Dedifferentiated amniotic fluid mesenchymal stem cell (primary cell): ENCODE results near the gene C19orf85.
A peak's percentile ranks its signal among the peaks of the same experiment; 100 is the strongest.
"Not testable (repeated sequence)": the region's sequence is repeated elsewhere in the genome, so short reads cannot be mapped to it uniquely, and the experiment has no call there.

Experiments
- DNase-seq: peaks from one replicate; pipeline ENCODE4 v3.0.0-alpha.2; 2016; ENCODE audit errors: extremely low spot score

C19orf85 gene

DNA sequence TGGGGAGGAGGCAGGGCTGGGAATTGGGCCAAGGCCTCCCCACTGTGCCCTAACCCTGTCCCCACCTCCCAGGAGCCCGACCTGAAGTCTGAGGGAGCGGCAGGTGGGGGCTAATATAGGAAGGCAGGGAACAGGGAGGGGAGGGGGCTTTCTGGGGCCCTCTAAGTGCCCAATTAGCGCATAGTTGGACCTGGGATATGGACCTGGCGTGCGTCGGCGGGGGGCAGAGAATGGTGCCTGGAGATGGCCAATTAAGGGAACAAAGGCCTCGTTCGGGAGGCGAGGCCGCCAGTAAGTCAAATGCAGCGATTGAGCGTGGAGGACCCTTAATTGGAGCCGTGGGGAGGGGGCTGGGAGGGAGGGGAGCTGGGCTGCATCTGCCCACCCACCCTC, at the start of gene C19orf85:
C19orf85 (minus strand) TSS at position 90 of the 393 bp plus-strand sequence. CDS start 197 bp downstream, outside the sequence.
- no peak for DNase-seq

DNA sequence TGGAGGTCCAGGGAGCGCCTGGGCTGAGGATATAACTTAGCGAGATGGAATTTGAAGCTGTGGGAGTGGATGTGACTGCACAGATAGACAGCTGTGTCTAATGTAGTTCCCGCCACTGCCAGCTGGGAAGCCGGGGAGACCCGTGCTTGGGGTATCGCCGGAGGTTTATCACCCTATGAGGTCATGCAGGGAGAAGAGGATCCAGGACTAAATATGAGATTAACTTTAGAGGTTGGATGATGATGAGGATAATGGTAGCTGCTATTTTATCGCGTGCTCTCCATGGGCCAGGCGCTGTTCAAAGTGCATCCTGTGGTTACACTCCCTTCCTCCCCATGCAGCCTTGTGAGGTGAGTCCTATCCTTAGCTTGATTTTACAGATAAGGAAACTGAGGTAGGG, 43.6 kb upstream of the C19orf85 start:
- no peak for DNase-seq

DNA sequence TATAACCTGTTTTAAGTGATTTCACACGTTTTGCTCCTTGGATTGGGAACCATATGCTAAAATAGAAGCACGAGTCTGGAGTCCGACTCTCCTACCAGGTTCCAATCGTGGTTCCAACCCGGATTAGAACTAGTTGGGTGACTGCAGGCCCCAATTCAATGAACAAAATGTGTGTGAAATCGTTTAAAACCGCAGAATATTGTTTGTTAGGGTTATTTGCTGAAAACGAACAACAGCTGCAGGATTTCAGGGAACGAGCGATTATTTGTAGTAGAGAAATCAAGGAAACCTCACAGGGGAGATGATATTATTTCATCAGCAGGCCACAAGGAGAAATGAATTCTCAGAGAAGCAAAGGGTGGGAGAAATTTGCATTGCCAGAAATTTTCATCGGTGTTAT, 40.4 kb upstream of the C19orf85 start:
- no peak for DNase-seq

DNA sequence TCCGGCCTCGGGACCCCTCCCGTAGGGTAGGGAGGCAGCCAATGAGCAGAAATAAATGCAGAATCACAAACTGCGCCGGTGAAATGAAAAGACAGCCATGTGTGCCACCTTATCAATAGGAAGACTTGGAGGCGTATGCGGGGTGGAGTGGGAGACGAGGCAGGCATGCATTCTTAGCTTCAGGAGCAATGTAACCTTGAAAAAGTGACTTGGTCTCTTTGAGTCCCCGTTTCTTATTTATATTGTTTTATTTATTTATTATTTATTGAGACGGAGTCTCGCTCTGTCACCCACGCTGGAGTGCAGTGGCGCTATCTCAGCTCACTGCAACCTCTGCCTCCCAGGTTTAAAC, 39.7 kb upstream of the C19orf85 start:
- no peak for DNase-seq

DNA sequence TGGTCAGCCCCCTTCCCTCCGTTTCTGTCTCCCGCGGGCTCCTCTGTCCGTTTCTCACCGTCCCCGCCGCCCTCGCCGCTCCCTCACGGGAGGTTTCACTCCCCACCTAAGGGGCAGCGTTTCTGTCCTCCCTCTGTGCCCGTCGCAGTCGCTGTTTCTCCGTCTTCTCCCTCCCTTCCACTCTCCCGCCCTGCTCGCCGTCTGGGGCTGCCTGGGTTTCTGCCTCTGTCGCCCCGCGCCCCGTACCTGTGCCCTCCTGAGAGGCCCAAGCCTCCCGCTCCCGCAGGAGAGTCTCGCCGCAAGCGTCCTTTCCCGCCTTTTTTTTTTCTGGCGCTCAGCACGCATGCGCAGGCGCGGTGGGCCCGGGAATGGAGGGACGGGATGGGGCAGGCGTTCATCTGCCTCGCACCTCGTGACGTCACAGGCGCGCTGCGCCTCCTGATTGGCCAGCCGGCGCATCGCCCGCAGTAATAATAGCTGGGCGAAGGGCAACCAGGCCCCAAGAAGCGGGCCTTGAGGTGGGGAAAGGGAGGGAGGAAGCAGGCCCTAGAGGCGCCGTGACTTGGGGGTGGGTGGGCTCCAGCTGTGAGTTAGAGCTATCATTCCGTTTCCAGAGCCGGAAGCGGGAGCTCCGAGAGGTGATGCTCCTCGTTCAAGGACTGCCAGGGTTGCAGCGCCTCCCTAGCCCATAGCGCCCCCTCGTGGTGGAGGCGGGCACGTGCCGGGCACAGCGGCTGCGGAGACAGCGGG, 39.1 kb upstream of the C19orf85 start:
- peak; percentile 82 for DNase-seq

DNA sequence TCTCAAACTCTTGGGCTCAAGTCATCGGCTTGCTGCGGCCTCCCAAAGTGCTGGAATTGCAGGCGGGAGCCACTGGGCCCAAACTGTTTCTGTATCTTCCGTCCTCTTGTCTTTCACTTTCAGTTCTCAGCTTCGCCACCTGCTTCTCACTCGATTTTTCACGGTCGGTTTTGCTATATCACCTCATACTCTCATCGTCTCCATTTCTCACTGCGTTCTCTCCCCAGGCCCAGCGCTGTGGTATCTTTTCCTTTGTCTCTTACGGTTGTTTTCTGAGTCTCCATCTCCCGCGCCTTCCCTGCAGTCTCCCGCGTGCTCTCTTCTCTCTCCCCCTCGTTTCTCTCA, 38.6 kb upstream of the C19orf85 start:
- no peak for DNase-seq

DNA sequence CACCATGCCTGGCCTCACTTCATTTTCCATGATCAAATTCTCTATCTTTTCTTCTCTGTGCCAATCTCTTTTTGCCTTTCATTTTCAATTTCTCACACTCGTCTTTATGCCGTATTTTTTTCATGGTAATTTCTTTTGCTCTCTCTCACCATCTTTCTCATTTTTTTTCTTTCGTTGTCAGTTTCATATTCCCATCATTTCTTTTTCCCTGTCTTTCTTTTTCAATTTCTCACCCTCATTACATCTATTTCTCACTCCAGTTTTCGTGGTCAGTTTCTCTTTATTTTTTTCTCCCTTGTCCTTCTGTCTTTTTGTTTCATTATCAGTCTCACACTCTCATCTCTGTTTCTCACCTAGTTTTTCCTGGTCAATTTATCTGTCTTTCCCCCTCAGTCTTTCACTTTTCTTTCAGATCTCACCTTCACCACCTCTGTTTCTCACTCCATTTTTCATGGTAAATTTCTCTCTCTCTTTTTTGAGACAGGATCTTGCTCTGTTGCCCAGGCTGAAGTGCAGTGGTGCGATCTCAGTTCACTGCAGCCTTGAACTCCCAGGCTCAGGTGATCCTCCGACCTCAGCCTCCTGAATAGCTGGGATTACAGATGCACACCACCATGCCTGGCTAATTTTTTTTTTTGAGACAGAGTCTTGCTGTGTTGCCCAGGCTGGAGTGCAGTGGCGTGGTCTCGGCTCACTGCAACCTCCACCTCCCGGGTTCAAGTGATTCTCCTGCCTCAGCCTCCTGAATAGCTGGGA, 37.8 kb upstream of the C19orf85 start:
- DNase-seq = no peak

DNA sequence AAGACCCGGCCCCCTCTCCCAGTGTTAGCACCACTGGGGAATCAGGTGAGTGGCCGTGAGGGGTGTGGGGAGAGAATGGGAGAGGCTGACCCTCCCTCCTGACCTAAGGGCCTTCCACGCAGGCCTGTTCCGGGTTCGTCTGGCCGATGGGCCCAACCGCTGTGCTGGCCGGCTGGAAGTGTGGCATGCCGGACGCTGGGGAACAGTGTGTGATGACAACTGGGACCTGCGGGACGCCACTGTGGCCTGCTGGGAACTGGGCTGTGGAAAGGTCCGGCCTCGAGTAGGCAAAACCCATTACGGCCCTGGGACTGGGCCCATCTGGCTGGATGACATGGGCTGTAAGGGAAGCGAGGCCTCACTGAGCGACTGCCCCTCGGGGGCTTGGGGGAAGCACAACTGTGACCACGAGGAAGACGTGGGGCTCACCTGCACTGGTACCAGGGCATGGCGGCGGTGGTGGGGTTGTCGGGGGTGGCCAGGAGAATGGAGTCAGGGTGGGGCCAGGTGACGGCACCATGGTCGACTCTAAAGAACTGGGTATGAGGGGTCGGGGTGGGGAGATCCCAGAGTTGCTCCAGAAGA, 35.9 kb upstream of the C19orf85 start:
- no peak for DNase-seq

DNA sequence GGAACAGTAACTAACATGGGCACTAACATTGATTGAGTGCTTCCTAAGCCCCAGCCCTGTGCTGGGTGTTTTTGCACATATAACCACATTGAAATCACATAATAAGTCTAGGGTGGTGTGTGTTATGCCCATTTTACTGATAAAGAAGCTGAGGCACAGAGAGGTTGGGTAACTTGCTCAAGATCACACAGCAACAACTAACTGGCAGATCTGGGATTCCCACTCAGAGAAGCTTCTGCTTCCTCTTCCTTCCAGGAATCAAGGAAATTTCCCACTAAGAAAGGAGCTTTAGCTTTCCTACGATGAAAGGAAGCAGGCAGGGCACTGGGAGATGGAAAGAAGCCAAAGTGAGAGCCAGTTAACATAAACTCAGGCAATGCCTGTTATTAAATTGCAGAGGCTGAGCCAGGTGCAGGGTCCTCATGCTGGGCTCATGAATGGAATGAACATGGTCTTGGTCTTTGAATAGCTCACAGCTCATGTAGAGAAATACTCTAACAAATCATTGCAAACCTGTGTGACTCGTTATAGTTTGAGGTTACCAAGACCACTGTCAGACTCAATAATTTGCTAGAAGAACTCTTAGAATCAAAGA, 33.8 kb upstream of the C19orf85 start:
- DNase-seq = no peak

DNA sequence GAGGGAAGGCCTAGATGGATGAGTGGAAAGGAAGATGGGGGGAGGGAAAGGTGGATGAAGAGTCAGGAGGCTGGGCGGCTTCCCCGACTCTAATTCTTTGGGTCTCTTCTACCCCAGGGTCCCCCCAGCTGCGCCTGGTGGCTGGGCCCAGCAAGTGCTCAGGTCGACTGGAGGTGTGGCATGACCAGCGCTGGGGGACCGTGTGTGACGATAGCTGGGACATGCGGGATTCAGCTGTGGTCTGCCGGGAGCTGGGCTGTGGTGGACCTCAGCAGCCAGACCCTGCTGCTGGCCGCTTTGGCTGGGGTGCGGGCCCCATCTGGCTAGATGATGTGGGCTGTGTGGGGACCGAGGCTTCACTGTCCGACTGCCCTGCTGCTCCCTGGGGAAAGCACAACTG, 33.2 kb upstream of the C19orf85 start:
- DNase-seq = no peak

DNA sequence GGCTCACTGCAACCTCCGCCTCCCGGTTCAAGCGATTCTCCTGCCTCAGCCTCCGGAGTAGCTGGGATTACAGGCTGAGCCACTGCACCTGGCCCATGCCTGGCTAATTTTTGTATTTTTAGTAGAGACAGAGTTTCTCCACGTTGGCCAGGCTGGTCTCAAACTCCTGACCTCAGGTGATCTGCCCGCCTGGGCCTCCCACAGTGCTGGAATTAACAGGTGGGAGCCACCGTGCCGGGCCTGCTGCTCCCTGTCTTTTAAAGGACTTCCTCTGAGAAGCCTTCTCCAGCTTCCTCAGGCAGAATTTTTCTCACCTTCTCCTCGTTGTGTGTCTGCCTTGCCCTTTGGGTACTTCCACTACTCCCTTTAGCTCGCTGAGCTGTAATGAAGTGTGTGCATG, 32.3 kb upstream of the C19orf85 start:
- not testable (repeated sequence) for DNase-seq

DNA sequence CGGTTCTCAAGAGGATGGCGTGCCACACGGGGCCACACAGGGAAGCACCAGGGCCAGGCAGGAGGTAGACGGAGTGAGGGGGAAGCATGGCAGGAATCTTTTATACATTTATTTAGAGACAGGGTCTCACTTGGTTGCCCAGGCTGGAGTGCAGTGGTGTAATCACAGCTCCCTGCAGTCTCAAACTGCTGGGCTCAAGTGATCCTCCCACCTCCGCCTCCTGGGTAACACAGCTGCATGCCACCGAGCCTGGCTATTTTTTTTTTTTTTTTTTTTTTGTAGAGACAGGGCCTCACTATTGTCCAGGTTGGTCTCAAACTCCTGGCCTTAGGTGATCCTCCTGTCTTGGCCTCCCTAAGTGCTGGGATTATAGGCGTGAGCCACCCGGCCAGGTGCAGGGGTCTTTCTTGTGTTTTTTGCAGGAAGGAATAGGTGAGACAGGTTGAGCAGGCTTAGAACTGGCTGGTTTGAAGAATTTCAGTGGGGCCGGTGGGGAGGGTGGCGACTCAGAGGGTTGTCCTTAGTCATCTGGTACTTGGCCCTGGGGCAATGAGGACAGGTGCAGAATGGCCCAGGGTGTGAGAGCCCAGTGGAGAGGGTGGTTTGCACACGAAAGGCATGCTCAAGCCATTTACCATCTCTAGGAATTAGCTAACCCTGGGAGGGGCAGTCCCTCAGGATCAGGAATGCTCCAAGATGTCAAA, 31.2 kb upstream of the C19orf85 start:
- no peak for DNase-seq

DNA sequence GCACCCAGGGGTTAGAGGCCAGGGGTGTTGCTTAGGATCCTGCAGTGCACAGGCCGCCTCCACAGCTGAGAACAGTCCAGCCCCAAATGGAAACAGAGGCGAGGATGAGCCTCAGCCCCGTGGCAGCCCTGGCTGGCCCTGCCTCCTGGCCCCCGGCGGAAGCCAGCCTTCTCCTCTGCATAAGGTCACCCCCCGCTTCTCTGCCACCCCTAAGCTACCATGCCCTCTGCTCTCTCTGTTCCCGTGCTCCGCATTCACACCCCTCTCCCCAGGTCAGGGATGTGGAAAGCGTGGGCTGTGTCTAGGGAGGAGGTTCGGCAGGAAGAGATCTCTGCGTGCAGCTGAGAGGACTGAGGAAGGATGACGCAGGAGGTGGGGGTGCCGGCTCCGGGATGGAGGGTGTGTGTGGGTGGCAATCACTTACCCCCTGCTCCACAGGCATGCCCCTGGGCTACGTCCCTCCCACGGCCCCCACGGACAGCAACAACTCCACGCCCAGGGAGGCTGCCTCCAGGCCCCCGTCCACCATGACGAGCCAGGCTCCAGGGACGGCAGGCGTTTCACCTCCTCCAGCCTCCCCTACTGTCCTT, 29.7 kb upstream of the C19orf85 start:
- no peak for DNase-seq

DNA sequence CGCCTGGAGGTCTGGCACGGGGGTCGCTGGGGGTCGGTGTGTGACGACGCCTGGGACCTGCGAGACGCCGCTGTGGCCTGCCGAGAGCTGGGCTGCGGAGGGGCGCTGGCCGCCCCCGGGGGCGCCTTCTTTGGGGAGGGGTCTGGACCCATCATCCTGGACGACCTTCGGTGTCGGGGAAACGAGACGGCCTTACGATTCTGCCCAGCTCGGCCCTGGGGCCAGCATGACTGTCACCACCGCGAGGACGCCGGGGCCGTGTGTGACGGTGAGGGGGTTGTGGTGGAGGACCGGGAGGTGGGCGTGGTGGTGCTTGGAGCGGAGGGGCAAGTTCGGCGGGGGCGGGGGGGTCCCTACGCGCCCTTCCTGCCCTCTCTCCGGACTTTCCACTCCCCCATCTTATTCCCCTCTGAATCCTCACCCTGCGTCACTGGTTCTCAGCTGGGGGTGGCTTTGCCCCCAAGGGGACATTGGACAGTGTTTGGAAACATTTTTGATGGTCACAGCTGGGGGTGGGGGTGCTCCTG, 29.2 kb upstream of the C19orf85 start:
- DNase-seq = no peak

DNA sequence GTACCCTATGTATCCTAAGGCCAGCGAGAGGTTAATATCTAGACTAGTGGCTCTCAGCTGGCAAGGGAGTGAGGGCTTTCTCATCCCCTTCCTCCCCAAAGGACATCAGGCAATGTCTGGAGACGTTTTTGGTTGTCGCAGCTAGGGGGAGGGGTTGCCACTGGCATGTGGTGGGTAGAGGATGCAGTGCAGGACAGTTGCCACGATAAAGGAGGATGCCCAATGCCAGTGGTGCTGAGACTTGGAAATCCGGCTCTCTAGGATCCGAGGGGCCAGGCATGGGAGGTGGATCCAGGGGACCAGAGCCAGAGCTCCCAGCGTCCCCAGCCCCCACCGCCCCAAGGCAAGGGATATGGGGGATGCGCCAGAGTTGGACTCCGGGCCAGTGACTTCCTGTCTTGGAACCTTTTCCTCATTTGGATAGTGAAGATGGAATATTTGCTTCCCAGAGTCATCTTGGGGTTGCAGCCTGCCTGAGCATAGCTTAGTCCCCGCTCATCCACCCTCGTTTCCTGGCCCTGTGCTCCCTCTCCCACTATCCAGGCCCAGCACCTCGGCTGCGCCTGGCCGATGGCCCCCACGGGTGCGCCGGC, 28.6 kb upstream of the C19orf85 start:
- no peak for DNase-seq

DNA sequence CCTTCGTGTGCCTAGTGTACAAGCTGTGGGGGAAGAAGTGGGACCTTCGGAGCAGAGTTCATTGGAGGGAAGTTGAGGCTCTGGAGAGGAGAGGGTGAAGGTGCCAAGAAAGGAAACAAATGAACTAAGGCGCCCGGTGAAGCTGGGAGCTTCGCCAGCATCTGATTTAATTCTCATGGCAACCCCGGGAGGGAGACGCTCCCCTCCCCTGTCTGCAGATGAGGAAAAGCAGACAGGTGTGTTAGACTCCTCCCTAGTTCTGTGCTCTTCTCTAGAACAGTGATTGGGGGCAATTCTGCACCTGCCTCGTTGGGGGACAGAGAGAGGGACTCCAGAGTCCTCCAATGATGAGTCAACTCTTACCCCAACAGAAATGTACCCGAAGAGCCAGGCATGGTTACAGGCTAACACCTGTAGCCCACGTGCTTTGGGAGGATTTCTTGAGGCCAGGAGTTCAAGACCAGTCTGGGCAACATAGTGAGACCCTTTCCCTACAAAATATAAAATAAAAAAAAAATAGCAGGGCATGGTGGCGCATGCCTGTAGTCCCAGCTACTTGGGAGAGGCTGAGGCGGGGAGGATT, 27.9 kb upstream of the C19orf85 start:
- no peak for DNase-seq

DNA sequence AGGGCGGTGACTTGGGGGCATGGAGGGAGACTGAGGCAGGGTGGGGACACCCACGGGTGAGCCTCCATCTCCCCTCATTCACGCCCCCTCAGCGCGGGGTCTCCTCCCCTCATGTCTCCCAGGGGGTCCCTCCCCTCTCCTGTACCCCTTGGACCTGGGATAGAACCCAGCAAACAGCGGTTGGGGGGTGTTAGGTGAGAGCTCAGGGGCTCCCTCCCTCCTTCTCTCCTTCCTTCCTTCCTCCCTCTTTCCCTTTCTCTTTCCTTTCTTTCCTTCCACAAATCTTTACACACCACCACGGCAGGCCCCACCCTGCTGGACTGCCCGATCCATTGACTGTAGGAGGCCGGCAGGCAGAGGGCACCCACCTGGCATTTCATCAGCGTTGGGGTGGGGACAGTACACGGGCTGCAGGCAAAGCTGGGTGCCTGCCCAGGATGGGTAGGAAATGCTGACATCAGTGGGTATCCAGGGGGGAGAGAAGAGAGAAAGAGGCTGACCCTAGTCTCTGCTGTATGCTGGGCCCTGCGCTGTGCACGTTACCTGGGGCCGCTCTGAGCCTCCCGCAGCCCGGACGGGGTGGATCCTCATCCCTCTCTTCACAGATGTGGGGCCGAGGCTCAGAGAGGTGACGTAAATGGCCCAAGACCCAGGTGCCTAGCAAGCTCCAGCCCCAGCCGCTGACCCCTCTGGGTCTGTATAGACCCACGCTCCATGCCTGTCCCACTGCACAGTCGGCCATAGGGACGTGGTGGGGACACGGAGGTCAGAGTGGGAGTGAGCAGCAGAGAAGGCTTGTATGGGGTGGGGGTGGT, 27.2 kb upstream of the C19orf85 start:
- no peak for DNase-seq

DNA sequence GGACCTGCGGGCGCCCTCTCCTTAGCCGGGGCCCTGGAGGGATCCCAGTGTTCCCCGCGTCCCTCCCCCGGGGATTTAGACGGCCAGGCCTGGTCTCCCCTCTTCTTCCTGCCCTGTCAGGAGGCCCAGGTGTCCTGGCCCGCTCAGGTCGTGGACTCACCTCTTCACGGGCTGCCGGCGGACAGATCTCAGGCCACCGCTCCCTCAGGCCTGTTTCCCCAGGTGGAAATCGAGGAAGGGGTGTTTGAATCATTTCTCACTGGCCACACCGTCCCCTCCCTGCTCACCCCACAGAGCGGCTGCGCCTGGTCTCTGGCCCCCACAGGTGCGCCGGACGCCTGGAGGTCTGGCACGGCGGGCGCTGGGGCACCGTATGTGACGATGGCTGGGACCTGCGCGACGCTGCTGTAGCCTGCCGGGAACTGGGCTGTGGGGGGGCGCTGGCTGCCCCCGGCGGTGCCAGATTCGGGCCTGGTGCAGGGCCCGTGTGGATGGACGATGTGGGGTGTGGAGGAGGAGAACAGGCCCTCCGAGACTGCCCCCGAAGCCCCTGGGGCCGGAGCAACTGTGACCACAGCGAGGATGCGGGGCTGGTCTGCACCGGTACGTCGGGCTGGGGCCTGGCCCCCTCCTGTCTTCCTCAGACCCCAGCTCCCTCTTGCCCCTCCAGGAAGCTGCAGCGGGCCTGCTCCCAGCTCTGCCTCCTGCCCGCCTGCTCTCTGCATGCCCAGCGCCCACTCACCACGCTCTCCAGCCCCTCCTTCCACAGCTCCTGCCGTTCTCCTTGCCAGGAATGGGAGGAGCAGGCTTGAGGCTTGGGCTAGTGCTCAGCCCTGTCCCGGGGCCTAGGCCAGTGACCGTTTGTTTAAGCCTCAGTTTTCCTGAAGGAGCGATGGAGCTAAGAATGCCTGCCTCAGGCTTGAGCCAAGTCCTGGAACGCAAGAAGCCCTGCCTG, 26.2 kb upstream of the C19orf85 start:
- DNase-seq = no peak
